Adrenal gland (tissue), 12 donors: ENCODE data around the gene CMIP. TPM values are rescaled to one million over a fixed set of nuclear protein-coding genes. Genes with fewer than 3 reads are reported as not detected.
A peak's percentile ranks its signal among the peaks of the same experiment; 100 is the strongest.

Experiments
- DNase-seq, 7 donors: peaks; one replicate each; pipeline ENCODE4 v3.0.0-alpha.2; 2019 to 2020
- H3K27ac ChIP-seq, 5 donors: fragments of 200-600 bp; sonication (generic) in 4 of 5; 1 replicate in 3 of 5; 2 replicates in 2 of 5; pipeline versions ENCODE4 v1.5.1 to v1.8.0; 2016 to 2020; ENCODE audit warnings: mild to moderate bottlenecking in 1 of 5
- H3K27me3 ChIP-seq: fragments of 200-600 bp; 2 replicates; pipeline ENCODE4 v1.8.0; 2021
- H3K36me3 ChIP-seq, 2 donors: fragments of 200-600 bp; replicated peaks in 1 of 2; 1 replicate in 1 of 2; 2 replicates in 1 of 2; pipeline versions ENCODE4 v1.5.1 to v1.8.0; 2018 to 2022
- H3K4me1 ChIP-seq, 2 donors: fragments of 200-600 bp; replicated peaks in 1 of 2; 1 replicate in 1 of 2; 2 replicates in 1 of 2; pipeline versions ENCODE4 v1.5.1 to v1.8.0; 2018 to 2021
- H3K4me3 ChIP-seq, 4 donors: fragments of 200-600 bp; sonication (generic) in 3 of 4; one replicate each; pipeline ENCODE4 v1.5.1; 2016 to 2018
- H3K9me3 ChIP-seq, 3 donors: fragments of 200-600 bp; sonication (generic) in 1 of 3; replicated peaks in 1 of 3; 1 replicate in 2 of 3; 2 replicates in 1 of 3; pipeline versions ENCODE4 v1.5.1 to v1.8.0; 2016 to 2021
- POLR2A ChIP-seq, 2 donors: fragments of 450-650 bp; IDR thresholded peaks; one replicate each; pipeline ENCODE4 v1.6.1; 2017; ENCODE audit warnings: antibody characterized with exemption in 2 of 2, mild to moderate bottlenecking in 2 of 2, moderate library complexity in 1 of 2
- WGBS, 4 donors: extraction: QIAGEN DNeasy Blood & Tissue Kit in 2 of 4; methylation state at CpG; one replicate each; pipeline versions ENCODE4 v1.1.5 to v1.1.7; 2013 to 2017; 5-methylcytosine and 5-hydroxymethylcytosine counted together
- intact Hi-C, 2 donors: fragments of 100-400 bp; cut with DNase I; formaldehyde crosslinking; loops; one replicate each; pipeline versions ENCODE4 v1.14.1 to v1.15.0; 2022 to 2023
- polyA plus RNA-seq, 3 donors: library from polyadenylated mRNA; stranded (reverse); fragments of 200-250 nt in 2 of 3; fragments of 350-450 nt in 1 of 3; fragmentation: Illumina TruSeq in 1 of 3; extraction: RNeasy Lipid Tissue Mini Kit (QIAGEN cat#74804) in 1 of 3; gene quantifications; one replicate each; pipeline ENCODE4 v1.2.3, GENCODE V29; 2013 to 2014
- total RNA-seq, 9 donors: library from RNA; depleted of rRNA in 4 of 9; stranded (reverse); fragments of >200 nt in 4 of 9; fragments of 120-200 nt in 1 of 9; fragmentation: NEBNext Ultra II Directional in 1 of 9; extraction: Animal tissue kit (Norgen Biotek cat#: 25700) in 1 of 9; gene quantifications; one replicate each; pipeline versions ENCODE4 v1.1.0 to v1.2.4, GENCODE V29; 2013 to 2023
- TF ChIP-seq, protein P1 (sequence below), 6 experiments: fragments of 450-650 bp in 4 of 6; fragments of 200-600 bp in 2 of 6; sonication (generic) in 1 of 6; IDR thresholded peaks; 1 replicate in 5 of 6; 2 replicates in 1 of 6; pipeline versions ENCODE4 v1.5.1 to v1.8.0; 2016 to 2021; ENCODE audit warnings: antibody characterized with exemption in 6 of 6, mild to moderate bottlenecking in 2 of 6, moderate library complexity in 1 of 6
- donor health status: healthy with polysubstance abuse.
- donor health status: Bipolar disorder and iron deficiency.
- donor health status: DM: yes; HTN: yes; CAD: no.
- donor health status: DM: no; HTN: no; CAD: no.
- donor health status: DM: no; HTN: no; CAD: no.
- donor health status: DM: yes; HTN: yes; CAD: no.

The CMIP gene
- total and polyA plus RNA-seq, 12 donors: 8.1 to 87.9 (median 42.5) TPM

DNA sequence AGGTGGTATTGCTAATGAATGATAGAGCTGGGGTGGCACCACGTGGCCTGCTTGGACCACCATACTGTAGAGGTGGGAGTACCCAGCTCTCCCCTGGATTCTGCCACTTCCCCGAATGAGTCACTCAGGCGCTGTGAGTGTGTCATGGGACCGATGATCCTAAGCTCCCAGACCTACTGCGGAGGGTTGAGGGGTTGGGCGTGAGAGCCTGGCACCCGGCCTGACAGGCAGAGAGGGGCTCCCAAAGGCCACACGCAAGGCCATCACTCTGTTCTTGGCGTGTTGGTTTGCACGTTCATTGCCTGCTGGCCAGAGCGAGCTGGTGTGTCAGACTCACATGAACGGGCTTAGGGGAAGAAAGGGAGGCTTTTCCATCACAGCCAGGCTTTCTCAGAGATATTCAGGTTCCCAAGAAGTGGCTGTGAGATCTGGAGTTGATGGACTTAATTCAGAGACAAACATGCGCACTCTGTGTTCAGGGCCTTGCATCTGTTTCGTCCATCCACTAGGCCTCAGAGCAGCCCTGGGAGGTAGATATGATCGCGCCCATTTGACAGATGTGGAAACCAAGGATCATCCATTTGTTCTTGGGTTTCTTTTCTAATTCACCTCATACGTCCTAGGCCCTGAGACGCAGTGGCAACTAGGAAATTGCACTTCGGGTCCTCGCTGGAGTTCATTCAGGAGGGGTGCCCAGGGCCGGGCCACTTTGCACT is 41.4 kb downstream of the CMIP start:
- H3K4me1 ChIP-seq: peaks cover 32 to 88% of the 10 kb centered on the region in 2 donors
- H3K27ac ChIP-seq: peak overlapping the region in 4 of 5 donors; percentile 39 to 77 (median 76)
- H3K27me3 ChIP-seq: no peaks in the 10 kb centered on the region
- no peaks in the 10 kb centered on the region for H3K9me3 ChIP-seq
- DNase-seq: peak; percentile 77 to 92 (median 83)
- peak in 1 of 2 donors; percentile 3 for TF ChIP-seq POLR2A (IDR thresholded peaks at IDR 0.05)
- TF ChIP-seq, protein P1, sequence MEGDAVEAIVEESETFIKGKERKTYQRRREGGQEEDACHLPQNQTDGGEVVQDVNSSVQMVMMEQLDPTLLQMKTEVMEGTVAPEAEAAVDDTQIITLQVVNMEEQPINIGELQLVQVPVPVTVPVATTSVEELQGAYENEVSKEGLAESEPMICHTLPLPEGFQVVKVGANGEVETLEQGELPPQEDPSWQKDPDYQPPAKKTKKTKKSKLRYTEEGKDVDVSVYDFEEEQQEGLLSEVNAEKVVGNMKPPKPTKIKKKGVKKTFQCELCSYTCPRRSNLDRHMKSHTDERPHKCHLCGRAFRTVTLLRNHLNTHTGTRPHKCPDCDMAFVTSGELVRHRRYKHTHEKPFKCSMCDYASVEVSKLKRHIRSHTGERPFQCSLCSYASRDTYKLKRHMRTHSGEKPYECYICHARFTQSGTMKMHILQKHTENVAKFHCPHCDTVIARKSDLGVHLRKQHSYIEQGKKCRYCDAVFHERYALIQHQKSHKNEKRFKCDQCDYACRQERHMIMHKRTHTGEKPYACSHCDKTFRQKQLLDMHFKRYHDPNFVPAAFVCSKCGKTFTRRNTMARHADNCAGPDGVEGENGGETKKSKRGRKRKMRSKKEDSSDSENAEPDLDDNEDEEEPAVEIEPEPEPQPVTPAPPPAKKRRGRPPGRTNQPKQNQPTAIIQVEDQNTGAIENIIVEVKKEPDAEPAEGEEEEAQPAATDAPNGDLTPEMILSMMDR (IDR thresholded peaks at IDR 0.05): no peak
- H3K4me3 ChIP-seq: no peak overlapping the region
- H3K36me3 ChIP-seq: no peaks in the 10 kb centered on the region
- intact Hi-C loops: no loop called here
- 43 to 69% (median 62%) methylated on average over 18 to 21 of the region's 21 CpGs for WGBS, 4 donors

DNA sequence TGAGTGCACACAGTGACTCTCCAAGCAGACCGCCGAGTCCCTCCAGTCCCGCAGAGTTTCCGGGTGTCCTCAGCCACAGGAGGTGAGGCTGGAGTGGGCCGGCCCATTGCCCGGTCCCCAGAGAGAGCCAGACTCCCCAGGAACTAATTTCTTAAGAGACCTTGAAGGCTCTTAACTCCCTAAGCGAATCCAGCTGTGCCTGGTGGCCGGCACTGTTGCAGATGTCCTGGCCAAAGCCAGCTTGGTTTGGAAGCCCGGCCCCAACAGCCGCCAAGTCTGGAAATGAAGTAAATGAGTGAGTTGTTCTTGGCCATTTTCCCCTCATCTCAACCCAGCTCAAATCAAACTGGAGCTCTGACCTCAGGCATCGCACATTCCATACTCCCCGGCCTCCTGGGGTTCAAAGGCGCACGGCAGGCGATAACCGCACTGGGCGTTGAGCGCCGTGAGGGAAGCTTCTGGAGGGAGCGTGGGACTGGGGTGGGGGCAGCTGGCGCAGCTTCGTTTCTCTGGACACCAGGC is 42.0 kb downstream of the CMIP start:
- Histone ChIP-seq H3K4me1 (peaks cover 32 to 87% of the 10 kb centered on the region in 2 donors), H3K27me3 (no peaks in the 10 kb centered on the region), H3K27ac (peak overlapping the region in 4 of 5 donors; percentile 39 to 77 (median 76)), H3K9me3 (no peaks in the 10 kb centered on the region), H3K4me3 (no peak overlapping the region), H3K36me3 (no peaks in the 10 kb centered on the region)
- peak in 6 of 7 donors; percentile 48 to 80 (median 60) for DNase-seq
- TF ChIP-seq, protein P1 (IDR thresholded peaks at IDR 0.05): no peak
- no peak for TF ChIP-seq POLR2A (IDR thresholded peaks at IDR 0.05)
- 68 to 85% (median 74%) methylated on average over 18 to 22 of the region's 22 CpGs for WGBS, 4 donors
- intact Hi-C loops: no loop called here

DNA sequence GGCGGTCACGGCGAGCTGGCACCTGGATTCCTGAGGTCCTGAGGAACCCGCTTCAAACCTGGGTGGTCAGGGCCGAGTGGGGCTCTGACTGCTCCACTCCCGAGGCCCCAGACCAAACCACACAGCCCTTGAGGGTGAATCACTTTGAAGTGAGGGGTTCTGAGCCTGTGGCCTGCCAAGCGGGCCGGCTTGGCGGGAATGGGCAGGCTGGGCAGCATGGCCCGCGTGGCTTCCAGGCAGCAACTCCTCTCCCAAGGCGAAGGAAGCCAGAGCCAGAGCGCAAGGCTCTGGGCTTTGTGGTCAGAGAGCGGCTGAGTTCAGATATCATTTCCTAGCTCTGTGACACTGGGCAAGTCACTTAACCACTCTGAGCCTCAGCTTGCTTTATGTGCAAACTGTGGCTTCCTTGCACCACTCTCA is 42.7 kb downstream of the CMIP start:
- Histone ChIP-seq H3K27me3 (no peaks in the 10 kb centered on the region), H3K27ac (peak overlapping the region in 4 of 5 donors; percentile 25 to 77 (median 76)), H3K4me3 (no peak overlapping the region), H3K4me1 (peaks cover 37 to 87% of the 10 kb centered on the region in 2 donors), H3K9me3 (no peaks in the 10 kb centered on the region), H3K36me3 (no peaks in the 10 kb centered on the region)
- intact Hi-C loops: no loop called here
- WGBS, 4 donors: 85 to 100% (median 89%) methylated on average over 3 to 14 of the region's 14 CpGs
- no peak for TF ChIP-seq POLR2A (IDR thresholded peaks at IDR 0.05)
- TF ChIP-seq, protein P1 (IDR thresholded peaks at IDR 0.05): no peak
- DNase-seq: no peak

DNA sequence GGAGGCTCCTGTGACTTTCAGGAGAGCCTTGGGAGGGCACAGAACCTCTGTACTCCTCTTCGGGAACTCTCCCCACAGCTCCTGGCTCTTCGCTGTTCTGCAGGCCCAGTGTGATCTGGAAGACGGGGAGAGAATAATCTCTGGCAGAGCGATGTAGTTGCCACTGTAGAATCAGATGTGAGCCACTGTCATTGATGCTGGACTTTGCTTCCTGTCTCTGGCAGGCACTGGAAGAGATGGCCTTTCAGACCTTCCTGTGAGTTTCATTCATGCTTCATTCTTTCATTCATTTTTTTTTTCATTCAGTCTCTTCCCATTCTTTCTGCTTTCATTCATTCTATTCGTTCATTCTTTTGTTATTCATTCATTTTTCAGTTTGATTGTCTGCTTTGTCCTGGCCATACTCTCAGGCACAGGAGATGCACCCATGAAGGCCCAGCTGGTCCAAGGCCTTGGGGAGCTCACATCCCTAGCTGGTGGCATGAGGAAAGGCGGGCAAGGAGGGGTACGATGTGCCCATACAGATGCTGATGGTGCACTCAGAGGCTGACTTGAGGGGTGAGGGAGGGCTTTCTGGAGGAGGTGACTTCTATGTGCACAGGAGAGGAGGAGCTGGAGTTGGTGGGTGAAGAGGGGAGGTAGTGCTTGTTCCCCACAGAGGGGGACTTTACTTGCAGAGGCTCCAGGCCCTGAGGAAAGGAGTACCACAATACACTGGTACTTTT is 44.2 kb downstream of the CMIP start:
- DNase-seq: peak in 1 of 7 donors; percentile 8
- TF ChIP-seq, protein P1 (IDR thresholded peaks at IDR 0.05): no peak
- TF ChIP-seq POLR2A (IDR thresholded peaks at IDR 0.05): no peak
- no peak overlapping the region for H3K4me3 ChIP-seq
- intact Hi-C loops: no loop called here
- WGBS, 4 donors: 89 to 95% (median 90%) methylated on average over 7 of the region's 7 CpGs
- H3K9me3 ChIP-seq: no peaks in the 10 kb centered on the region
- H3K4me1 ChIP-seq: peaks cover 38 to 87% of the 10 kb centered on the region in 2 donors
- no peaks in the 10 kb centered on the region for H3K36me3 ChIP-seq
- H3K27me3 ChIP-seq: no peaks in the 10 kb centered on the region
- H3K27ac ChIP-seq: peak overlapping the region in 1 of 5 donors; percentile 70
